Liver (tissue), 9 donors: ENCODE results near the gene RPS6KB1. TPM values are rescaled to one million over a fixed set of nuclear protein-coding genes. Genes with fewer than 3 reads are reported as not detected.

Experiments
- DNase-seq: peaks from one replicate; pipeline ENCODE4 v3.0.0-alpha.2; 2017; ENCODE audit warnings: low spot score
- H3K27ac ChIP-seq, 2 donors: one replicate each; pipeline ENCODE4 v1.7.0; 2013; ENCODE audit warnings: inconsistent platforms in 2 of 2, low read length in 2 of 2, control low read depth in 1 of 2, low read depth in 1 of 2, mild to moderate bottlenecking in 1 of 2
- H3K27me3 ChIP-seq, 4 donors: one replicate each; pipeline versions ENCODE4 v1.6.1 to v1.7.0; 2013; ENCODE audit warnings: low read length in 3 of 4, inconsistent platforms in 1 of 4, mild to moderate bottlenecking in 1 of 4, moderate library complexity in 1 of 4; ENCODE audit not compliant: control insufficient read depth in 4 of 4, insufficient read depth in 4 of 4
- H3K36me3 ChIP-seq, 4 donors: one replicate each; pipeline versions ENCODE4 v1.6.1 to v1.7.0; 2013; ENCODE audit warnings: low read length in 3 of 4, mild to moderate bottlenecking in 3 of 4, low read depth in 1 of 4, moderate library complexity in 1 of 4; ENCODE audit not compliant: control insufficient read depth in 4 of 4, insufficient read depth in 3 of 4
- H3K4me1 ChIP-seq, 4 donors: one replicate each; pipeline versions ENCODE4 v1.6.1 to v1.7.0; 2013; ENCODE audit warnings: low read length in 3 of 4, mild to moderate bottlenecking in 3 of 4, moderate library complexity in 1 of 4; ENCODE audit not compliant: control insufficient read depth in 4 of 4, insufficient read depth in 4 of 4
- H3K4me3 ChIP-seq, 3 donors: one replicate each; pipeline versions ENCODE4 v1.6.1 to v1.7.0; 2013; ENCODE audit warnings: low read length in 3 of 3, control low read depth in 1 of 3, low read depth in 1 of 3, mild to moderate bottlenecking in 1 of 3
- H3K9ac ChIP-seq, 2 donors: one replicate each; pipeline ENCODE4 v1.7.0; 2013; ENCODE audit warnings: low read length in 2 of 2, mild to moderate bottlenecking in 2 of 2, moderate library complexity in 2 of 2, control low read depth in 1 of 2, low read depth in 1 of 2
- H3K9me3 ChIP-seq, 4 donors: one replicate each; pipeline versions ENCODE4 v1.6.1 to v1.7.0; 2013; ENCODE audit warnings: low read length in 3 of 4; ENCODE audit not compliant: control insufficient read depth in 4 of 4
- EGR1 ChIP-seq, 2 donors: IDR thresholded peaks; 2 replicates each; pipeline ENCODE4 v1.6.1; 2016 to 2018; ENCODE audit warnings: antibody characterized with exemption in 2 of 2, low read depth in 2 of 2
- FOXA1 ChIP-seq: IDR thresholded peaks from 2 replicates; pipeline ENCODE4 v1.6.1; 2016; ENCODE audit warnings: antibody characterized with exemption
- FOXA2 ChIP-seq: IDR thresholded peaks from 2 replicates; pipeline ENCODE4 v1.6.1; 2016; ENCODE audit warnings: antibody characterized with exemption
- GABPA ChIP-seq, 2 donors: IDR thresholded peaks in 1 of 2; conservative IDR thresholded peaks in 1 of 2; 2 replicates each; pipeline ENCODE4 v1.6.1; 2016; ENCODE audit warnings: antibody characterized with exemption in 2 of 2, mild to moderate bottlenecking in 1 of 2, moderate library complexity in 1 of 2
- HNF4G ChIP-seq: IDR thresholded peaks from 2 replicates; pipeline ENCODE4 v1.6.1; 2016; ENCODE audit warnings: antibody characterized with exemption
- JUND ChIP-seq, 2 donors: IDR thresholded peaks; 2 replicates each; pipeline ENCODE4 v1.6.1; 2016; ENCODE audit warnings: antibody characterized with exemption in 2 of 2
- MAX ChIP-seq: IDR thresholded peaks from 2 replicates; pipeline ENCODE4 v1.6.1; 2016; ENCODE audit warnings: antibody characterized with exemption
- NR2F2 ChIP-seq: IDR thresholded peaks from 2 replicates; pipeline ENCODE4 v1.6.1; 2016; ENCODE audit warnings: antibody characterized with exemption
- REST ChIP-seq: IDR thresholded peaks from 2 replicates; pipeline ENCODE4 v1.6.1; 2016; ENCODE audit warnings: antibody characterized with exemption, mild to moderate bottlenecking
- RXRA ChIP-seq, 2 donors: IDR thresholded peaks; 2 replicates each; pipeline ENCODE4 v1.6.1; 2017 to 2018; ENCODE audit warnings: antibody characterized with exemption in 2 of 2, mild to moderate bottlenecking in 1 of 2
- SP1 ChIP-seq: IDR thresholded peaks from 2 replicates; pipeline ENCODE4 v1.6.1; 2018; ENCODE audit warnings: antibody characterized with exemption, mild to moderate bottlenecking
- TAF1 ChIP-seq: conservative IDR thresholded peaks from 2 replicates; pipeline ENCODE4 v1.6.1; 2016; ENCODE audit warnings: antibody characterized with exemption, mild to moderate bottlenecking
- YY1 ChIP-seq: IDR thresholded peaks from 2 replicates; pipeline ENCODE4 v1.6.1; 2016; ENCODE audit warnings: antibody characterized with exemption, mild to moderate bottlenecking
- WGBS: extraction: QIAGEN DNeasy Blood & Tissue Kit; methylation state at CpG from one replicate; pipeline ENCODE4 v1.1.7; 2013; 5-methylcytosine and 5-hydroxymethylcytosine counted together
- polyA plus RNA-seq, 2 donors: library from polyadenylated mRNA; stranded (reverse) in 1 of 2; unstranded in 1 of 2; fragments of 200-250 nt in 1 of 2; fragments of >200 nt in 1 of 2; fragmentation: Nextera tagmentation in 1 of 2; extraction: Ambion mirVana in 1 of 2; gene quantifications; one replicate each; pipeline versions ENCODE4 v1.2.1 to v1.2.3, GENCODE V29; 2013 to 2015
- total RNA-seq, 2 donors: library from RNA; depleted of rRNA; stranded (reverse); fragments of >200 nt; gene quantifications; one replicate each; pipeline ENCODE4 v1.2.3, GENCODE V29; 2014
- TF ChIP-seq, protein P1 (sequence below): IDR thresholded peaks from 2 replicates; pipeline ENCODE4 v1.6.1; 2016; ENCODE audit warnings: antibody characterized with exemption
- TF ChIP-seq, protein P2 (sequence below): fragments of 150-350 bp; IDR thresholded peaks from 2 replicates; pipeline ENCODE4 v1.5.1; 2017; ENCODE audit warnings: improper control_type of control experiment, low read depth, low read length; ENCODE audit not compliant: missing input control
- TF ChIP-seq, protein P3 (sequence below): IDR thresholded peaks from 2 replicates; pipeline ENCODE4 v1.6.1; 2016; ENCODE audit warnings: antibody characterized with exemption
- donor health status: healthy.
- donor health status: healthy.
- donor health status: healthy.
- donor health status: healthy.
- donor health status: healthy.

Gene RPS6KB1
- total and polyA plus RNA-seq, 4 donors = 5.6 to 22.1 (median 15.3) TPM

GRCh38 chr17:59899099-59899498 lies 6.2 kb downstream of the RPS6KB1 start:
- WGBS = 74% methylated on average over 5 of the region's 5 CpGs
- Histone ChIP-seq H3K36me3 (peaks cover 0 to 2% (median 0%) of the 10 kb centered on the region in 4 donors), H3K9me3 (no peaks in the 10 kb centered on the region), H3K27me3 (no peaks in the 10 kb centered on the region), H3K4me3 (no peak overlapping the region), H3K9ac (no peak overlapping the region), H3K4me1 (peaks cover 3 to 7% (median 5%) of the 10 kb centered on the region in 4 donors), H3K27ac (no peak overlapping the region)
- DNase-seq = no peak
- TF ChIP-seq TAF1 = no peak
- TF ChIP-seq SP1 = no peak
- no peak for TF ChIP-seq RXRA (IDR thresholded peaks at IDR 0.05)
- no peak for TF ChIP-seq YY1
- TF ChIP-seq, protein P1, sequence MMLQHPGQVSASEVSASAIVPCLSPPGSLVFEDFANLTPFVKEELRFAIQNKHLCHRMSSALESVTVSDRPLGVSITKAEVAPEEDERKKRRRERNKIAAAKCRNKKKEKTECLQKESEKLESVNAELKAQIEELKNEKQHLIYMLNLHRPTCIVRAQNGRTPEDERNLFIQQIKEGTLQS = no peak
- no peak for TF ChIP-seq MAX
- no peak for TF ChIP-seq HNF4G
- TF ChIP-seq NR2F2 = no peak
- no peak for TF ChIP-seq FOXA1

DNA sequence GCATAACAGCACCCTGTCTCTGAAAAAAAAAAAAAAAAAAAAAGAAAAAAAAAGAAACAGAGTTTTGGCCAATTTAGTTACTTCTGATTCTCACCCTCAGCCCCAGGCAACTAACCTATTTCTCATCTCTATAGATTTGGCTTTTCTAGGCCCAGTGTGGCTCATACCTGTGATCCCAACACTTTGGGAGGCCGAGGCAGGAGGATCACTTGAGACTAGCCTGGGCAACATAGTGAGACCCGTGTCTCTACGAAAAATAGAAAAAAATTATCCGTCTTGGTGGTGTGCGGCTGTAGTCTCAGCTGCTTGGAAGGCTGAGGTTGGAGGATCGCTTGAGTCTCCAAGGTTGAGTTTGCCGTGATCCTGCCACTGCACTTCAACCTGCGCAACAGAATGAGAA lies 8.7 kb downstream of the RPS6KB1 start:
- TF ChIP-seq JUND (IDR thresholded peaks at IDR 0.05) (no peak), GABPA (IDR thresholded peaks at IDR 0.05 in 1 of 2, conservative IDR thresholded peaks at IDR 0.05 in 1 of 2) (no peak), HNF4G (no peak), REST (no peak), MAX (no peak), RXRA (IDR thresholded peaks at IDR 0.05) (no peak), TAF1 (no peak), FOXA2 (no peak), EGR1 (IDR thresholded peaks at IDR 0.05; ENCODE audit: low read depth in 2 of 2) (no peak)
- TF ChIP-seq, protein P2, sequence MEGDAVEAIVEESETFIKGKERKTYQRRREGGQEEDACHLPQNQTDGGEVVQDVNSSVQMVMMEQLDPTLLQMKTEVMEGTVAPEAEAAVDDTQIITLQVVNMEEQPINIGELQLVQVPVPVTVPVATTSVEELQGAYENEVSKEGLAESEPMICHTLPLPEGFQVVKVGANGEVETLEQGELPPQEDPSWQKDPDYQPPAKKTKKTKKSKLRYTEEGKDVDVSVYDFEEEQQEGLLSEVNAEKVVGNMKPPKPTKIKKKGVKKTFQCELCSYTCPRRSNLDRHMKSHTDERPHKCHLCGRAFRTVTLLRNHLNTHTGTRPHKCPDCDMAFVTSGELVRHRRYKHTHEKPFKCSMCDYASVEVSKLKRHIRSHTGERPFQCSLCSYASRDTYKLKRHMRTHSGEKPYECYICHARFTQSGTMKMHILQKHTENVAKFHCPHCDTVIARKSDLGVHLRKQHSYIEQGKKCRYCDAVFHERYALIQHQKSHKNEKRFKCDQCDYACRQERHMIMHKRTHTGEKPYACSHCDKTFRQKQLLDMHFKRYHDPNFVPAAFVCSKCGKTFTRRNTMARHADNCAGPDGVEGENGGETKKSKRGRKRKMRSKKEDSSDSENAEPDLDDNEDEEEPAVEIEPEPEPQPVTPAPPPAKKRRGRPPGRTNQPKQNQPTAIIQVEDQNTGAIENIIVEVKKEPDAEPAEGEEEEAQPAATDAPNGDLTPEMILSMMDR = no peak
- TF ChIP-seq, protein P3, sequence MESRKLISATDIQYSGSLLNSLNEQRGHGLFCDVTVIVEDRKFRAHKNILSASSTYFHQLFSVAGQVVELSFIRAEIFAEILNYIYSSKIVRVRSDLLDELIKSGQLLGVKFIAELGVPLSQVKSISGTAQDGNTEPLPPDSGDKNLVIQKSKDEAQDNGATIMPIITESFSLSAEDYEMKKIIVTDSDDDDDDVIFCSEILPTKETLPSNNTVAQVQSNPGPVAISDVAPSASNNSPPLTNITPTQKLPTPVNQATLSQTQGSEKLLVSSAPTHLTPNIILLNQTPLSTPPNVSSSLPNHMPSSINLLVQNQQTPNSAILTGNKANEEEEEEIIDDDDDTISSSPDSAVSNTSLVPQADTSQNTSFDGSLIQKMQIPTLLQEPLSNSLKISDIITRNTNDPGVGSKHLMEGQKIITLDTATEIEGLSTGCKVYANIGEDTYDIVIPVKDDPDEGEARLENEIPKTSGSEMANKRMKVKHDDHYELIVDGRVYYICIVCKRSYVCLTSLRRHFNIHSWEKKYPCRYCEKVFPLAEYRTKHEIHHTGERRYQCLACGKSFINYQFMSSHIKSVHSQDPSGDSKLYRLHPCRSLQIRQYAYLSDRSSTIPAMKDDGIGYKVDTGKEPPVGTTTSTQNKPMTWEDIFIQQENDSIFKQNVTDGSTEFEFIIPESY = no peak
- TF ChIP-seq, protein P1 = no peak
- Histone ChIP-seq H3K4me3 (no peak overlapping the region), H3K36me3 (peaks cover 0 to 2% (median 0%) of the 10 kb centered on the region in 4 donors), H3K4me1 (peaks cover 0 to 4% (median 0%) of the 10 kb centered on the region in 4 donors), H3K9me3 (no peaks in the 10 kb centered on the region), H3K27me3 (no peaks in the 10 kb centered on the region), H3K9ac (no peak overlapping the region), H3K27ac (no peak overlapping the region)
- DNase-seq = no peak
- 98% methylated on average over 8 of the region's 8 CpGs for WGBS
